CD4-positive, alpha-beta T cell treated with Interleukin-4 for 1 hour (primary cell): ENCODE measurements around the gene CCSER1.

Experiments used
- DNase-seq, 2 donors: peaks; one replicate each; pipeline ENCODE4 v3.0.0-alpha.2; 2020 to 2022

CCSER1 gene

DNA sequence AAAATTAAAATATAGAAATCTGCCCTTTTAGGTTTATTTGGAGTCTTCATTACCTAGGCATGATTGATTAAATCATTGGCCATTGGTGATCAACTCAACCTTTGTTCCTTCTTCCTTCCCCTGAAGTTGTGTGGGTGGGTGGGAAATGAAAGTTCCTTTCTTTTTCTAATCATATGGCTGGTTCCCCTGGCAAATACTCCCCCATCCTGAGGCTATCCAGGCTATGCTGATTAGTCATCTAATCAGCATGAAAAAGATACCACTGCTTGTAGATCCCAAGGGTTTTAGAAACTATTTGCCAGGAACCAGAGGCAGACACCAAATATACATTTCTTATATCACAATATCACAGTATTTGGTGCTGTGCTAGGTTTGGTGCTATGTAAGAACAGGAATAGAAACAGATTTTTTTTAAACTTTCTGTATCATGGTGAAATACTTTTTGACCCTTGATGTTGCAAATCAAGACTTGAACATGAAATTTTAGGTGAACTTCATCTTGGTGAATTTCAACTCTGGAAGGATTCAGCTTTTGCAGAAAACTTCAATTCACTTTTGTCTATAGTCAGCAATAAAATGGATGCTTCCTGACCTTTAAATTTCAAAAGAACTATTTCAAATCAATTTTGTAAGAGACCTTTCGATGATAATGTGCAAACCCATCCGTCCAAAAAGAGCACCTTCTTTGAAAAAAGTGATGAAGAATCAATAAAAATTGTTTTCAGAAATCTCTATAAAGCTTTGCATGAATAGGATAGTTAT lies 71.1 kb downstream of the CCSER1 start:
- DNase-seq: no peak

DNA sequence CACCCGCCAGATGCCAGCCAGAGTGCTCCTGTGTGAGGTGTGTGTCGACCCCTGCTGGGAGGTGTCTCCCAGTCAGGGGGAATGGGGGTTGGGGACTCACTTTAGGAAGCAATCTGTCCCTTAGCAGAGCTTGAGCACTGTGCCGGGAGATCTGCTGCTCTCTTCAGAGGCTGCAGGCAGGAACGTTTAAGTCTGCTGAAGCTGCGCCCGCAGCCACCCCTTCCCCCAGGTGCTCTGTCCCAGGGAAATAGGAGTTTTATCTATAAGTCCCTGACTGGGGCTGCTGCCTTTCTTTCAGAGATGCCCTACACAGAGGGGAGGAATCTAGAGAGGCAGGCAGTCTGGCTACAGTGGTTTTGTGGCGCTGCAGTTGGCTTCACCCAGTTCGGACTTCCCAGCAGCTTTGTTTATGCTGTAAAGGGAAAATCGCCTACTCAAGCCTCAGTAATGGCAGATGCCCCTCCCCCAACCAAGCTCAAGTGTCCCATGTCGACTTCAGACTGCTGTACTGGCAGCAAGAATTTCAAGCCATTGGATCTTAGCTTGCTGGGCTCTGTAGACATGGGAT lies 80.8 kb downstream of the CCSER1 start:
- DNase-seq: no peak

DNA sequence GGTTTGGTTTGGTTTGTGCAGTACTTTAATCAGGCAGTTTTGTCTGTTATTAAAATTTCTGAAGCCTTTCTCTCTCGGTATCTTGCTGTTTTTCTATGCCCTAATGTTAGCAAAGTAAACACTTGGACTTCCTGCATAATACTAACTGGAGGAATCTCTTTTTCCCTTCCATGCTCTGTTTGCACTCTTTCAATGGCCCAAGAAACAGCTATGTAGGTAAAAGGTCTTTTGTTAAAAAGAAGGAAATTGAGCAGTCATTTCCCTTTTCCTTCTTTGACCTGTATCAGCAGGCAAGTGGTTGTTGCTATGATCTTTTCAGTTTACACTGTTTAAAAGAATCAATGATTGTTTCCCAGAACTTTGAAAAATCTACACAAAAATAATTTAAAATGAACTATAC lies 82.7 kb downstream of the CCSER1 start:
- DNase-seq: no peak

DNA sequence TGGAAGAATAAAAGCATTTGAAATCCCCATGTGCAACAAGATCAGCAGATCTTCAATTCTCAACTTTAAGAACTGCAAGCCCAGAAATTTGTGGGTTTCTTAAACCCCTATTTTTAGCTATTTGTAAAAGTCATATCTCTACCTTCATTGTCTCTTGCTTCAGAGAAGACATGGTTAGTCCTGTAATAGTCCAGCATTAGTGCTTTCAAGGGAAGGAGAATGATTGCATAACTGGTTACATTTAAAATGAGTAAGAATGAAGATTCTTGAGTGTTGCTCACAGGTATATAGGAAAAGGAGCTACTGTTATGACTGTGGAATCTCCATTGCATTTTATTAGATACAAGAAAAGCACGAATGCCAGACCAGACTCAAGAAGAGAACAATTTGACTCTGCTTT lies 84.0 kb downstream of the CCSER1 start:
- no peak for DNase-seq

DNA sequence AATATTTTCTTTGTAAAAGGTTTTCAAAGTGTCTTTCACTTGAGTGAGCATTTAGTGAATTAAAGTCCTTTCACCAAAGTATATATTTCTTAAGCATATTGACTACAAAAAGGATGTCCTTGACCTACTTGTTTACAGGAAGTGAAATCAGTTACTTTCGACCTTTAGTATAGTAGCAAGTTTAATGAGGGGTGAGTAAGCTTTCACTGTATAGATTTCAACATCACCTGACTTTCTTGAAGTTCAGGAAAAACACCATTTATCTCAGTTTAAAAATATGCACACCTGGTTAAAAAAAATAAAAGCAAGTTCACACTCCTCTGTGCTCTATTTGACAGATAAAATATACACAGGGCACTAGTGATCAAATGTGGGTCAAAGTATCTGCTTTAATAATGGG lies 88.1 kb downstream of the CCSER1 start:
- DNase-seq: no peak

DNA sequence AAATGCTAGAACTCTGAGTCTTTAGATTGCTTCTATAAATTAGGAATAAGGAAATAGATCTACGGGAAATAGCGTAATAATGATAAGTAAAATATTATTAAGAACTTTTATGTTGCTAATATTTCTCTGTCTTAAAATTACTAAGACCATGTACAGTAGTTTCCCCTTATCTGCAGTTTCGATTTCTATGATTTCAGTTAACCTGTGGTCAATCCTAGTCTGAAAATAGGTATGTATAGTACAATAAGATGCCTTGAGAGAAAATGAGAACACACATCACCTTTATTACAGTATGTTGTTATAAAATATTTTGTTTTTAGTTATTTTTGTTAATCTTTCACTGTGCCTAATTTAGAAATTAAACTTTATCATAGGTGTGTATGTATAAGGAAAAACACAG lies 92.6 kb downstream of the CCSER1 start:
- DNase-seq: no peak

DNA sequence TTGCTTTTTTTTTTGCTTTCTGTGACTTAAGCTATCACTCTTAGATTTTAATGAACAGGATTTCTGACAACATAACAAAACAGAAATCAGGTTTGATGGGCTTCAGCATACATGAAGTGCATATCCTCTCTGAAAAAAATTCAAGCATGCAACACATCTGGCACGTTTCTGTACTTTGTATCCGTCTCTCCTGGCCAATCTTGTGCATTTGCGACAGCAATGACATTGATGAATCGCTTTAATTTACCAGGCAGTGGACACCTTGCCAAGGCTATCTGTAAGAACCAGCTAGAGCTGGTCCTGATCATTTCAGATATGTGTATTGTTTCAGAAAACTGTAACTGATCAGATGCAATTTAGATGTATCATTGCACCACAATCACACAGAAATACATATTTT lies 93.3 kb downstream of the CCSER1 start:
- no peak for DNase-seq

DNA sequence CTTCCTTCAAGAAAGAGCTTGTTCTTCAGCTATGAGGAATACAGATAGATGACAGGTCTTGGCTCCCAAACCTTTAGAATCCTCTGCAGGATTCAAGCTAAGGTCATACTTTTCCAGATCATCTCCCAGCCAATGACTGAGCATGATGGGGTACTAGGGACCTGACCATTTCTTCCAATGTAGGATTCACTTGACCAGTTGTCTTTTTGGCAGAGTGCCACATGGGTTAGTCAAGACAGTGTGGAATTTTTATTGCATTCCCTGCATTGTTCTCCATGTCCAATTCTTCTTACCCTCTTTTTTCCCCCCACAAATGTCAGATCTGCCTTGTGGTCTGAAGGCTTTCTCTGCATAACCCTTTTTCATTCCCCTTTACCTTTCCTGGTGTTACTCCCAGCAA lies 99.5 kb downstream of the CCSER1 start:
- no peak for DNase-seq

DNA sequence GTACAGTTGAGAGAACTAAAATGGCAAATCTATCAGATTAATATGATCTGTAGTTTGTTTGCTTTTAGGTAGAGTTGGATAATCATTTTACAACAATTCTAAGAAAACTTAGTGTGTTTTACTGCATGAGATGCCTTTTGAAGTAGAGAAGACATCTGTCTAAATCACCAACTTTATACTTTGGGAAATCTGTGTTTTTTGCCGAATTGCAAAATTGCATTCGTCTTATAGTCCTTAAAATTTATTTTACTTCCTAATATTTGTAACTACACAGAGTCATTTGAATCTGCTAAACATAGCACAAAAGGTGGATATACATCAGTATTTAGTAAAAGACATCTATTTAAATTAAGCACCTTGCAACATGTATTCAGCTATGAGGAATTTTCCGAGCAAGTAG lies 100.0 kb downstream of the CCSER1 start:
- no peak for DNase-seq

DNA sequence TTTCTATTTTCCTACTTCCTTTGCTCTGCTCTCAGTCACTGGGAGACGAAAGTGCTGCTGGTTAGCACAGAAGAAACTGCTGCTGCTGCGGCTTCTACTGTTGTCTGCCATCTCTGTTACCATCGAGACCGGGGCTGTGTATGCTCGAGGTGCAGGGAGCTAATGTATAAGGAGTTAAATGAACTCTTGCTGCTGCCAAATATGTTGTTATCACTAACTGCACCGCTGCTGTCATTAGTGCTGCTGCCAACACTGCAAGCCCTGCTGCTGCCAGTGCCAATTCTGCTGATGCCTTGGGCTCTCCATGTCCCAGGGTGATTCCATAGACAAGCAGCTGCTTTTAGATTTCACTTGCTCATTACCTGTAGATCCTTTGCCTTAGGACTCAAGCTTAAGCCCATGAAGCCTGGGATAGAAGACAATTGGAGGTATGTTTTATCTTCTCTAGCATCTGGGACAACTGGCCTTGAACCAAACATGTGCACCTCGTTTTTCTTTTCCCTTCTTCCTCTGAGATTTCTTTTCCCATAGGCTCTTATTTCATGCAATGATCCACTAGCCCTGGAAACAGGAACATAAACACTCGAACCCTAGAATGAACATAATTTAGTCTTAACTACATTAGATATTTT lies 107.8 kb downstream of the CCSER1 start:
- DNase-seq: no peak

DNA sequence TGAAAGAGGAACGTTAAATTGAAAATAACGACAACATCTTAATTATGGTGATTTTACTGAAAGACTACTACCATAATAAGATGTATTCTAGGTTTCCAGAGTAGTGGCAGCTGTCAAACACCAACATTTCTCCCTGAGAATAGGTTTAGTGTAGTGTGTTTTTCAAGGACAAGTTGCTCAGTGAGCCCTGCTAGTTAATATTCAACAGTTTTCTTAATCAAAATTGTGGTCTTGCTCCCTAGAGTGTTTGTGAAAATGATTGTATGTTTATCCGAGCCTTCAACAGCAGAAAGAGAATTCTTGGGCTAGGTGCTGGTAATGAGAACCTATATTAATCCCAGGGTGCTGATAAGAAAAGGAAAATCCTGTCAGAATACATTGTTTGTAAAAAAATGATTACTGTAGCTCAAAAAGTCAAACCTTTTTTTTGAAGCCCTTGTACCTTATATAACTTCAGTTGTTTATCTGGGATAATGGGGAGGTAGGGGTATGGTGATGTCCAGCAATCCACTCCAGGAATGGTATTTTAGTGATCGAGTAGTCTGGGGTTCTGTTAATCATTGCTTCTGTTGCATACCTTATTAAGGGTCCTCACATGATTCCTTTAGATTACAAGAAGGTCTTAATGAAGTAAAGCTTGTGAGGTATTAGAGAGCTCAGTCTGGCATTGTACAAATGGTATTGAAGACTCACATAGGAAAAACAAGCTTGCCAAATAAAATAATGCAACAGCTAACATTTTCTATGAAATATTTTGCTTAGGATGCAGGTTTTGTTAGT lies 110.7 kb downstream of the CCSER1 start:
- DNase-seq: no peak

DNA sequence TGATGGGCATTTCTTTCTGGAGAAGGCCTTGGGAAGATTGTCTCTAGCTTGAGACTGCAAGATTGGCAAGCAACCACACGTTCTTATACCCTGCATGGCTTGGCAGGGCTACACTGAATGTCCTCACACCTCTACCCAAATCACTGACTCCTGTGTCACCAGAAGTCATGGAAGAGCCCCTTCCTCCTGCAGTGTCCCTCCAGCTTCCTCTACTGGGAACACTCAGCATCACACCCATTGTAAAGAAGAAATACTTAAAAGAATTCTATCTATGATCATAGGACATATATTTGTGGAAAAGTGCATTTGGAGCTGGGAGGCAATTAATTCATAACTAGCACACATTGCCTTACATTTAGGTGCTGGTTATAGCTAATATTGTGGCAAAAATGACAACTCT lies 113.1 kb downstream of the CCSER1 start:
- DNase-seq: no peak

DNA sequence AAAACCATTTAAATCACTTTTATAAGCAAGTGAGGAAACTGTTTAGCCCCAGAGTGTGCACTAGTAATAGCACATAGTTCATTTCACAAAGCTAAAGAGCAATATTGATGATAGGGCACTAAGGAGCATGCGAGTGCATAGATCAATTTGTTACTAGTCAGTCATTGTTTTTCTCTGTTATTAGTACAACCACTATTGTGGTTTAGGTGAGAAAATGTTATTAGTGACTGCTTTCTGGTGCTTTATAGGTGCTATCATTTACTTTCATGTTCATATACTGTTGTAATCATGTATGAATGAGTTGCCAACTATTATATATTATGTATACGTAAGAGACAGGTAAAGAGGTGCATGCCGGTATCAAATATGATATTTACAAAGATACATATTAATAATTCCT lies 113.8 kb downstream of the CCSER1 start:
- no peak for DNase-seq

DNA sequence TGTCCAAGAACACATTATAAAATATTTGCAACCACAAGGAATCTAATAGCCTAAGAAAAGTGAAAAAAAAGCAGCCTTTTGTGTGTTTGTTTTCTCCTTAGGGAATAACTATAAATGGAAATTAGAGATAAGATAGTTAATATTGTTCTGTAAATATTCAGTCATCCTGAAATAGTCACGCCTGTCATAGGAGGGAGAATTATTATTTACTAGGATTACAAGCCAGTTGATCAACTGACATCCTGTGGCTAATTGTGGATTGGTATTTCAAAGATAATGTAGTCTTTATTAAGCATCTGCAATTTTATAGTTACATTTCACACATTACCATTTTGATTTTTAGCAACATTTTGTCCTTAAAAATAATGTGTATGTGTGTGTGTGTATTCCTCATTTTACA lies 118.6 kb downstream of the CCSER1 start:
- no peak for DNase-seq

DNA sequence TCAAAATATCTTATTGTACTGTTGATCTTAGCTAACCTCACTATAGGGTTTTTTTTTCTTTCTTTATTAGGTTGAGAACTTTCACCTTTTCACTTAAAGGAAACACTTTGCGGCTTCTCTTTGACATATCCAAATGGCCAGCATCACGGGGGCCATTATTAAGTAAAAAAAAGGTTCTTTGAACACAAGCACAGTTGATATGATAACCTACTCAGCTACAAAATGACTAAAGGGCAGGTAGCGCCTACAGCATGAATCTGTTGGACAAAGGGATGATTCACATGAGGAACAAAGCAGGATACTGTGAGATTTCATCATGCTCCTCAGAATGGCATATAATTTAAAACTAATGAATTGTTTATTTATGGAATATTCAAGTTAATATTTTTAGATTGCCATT lies 119.6 kb downstream of the CCSER1 start:
- no peak for DNase-seq

DNA sequence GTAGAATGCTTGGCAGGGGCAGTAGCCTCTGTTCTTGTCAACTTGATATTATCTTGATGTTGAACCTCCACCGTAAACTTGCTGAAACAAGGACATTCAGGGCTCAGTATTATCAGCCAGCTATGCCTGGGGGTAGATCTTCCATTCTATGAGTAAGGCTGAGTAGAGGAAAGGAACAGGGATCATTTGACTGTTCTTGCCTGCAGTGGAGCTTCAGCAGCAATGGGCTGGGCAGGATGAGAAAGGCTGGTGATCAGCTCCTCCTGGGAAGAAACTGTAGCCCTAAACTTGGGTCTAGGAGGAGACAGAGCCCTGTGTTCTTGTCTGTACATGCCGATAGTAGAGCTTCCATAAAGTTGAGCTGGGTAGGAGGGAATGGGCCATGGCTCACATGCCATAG lies 127.2 kb downstream of the CCSER1 start:
- no peak for DNase-seq

DNA sequence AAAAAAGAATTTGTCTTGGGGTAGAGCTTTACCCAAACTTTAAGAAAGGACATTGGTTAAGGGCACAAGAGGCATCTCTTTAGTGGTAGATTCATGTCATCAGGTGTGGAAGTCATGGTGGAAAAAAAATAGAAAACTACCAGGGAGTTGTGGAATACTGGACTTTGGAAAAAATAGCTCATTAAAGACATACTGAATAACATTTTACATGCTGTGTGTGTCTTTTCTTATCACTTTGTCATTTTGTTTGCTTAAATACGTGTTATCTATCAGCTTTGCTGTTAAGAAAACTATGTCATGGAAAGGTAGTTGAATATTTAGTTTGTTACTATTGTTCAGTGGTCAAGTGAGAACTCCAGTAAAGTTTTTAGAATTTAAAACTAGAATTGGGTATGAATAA lies 147.0 kb downstream of the CCSER1 start:
- no peak for DNase-seq

DNA sequence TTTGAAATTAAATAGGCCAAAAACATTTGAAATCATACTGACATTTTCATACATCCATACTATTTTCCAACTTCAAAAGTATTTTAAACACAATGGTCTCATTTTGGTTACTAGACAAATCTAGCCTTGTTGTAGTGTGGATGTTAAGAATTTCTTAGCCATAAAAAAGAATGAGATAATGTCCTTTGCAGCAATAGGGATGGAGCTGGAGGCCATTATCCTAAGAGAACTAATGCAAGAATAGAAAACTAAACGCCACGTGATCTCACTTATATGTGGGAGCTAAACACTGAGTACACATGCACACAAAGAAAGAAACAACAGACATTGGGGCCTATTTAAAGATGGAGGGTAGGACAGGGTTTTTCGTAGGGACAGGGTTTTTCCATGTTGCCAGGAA lies 153.8 kb downstream of the CCSER1 start:
- DNase-seq: no peak

DNA sequence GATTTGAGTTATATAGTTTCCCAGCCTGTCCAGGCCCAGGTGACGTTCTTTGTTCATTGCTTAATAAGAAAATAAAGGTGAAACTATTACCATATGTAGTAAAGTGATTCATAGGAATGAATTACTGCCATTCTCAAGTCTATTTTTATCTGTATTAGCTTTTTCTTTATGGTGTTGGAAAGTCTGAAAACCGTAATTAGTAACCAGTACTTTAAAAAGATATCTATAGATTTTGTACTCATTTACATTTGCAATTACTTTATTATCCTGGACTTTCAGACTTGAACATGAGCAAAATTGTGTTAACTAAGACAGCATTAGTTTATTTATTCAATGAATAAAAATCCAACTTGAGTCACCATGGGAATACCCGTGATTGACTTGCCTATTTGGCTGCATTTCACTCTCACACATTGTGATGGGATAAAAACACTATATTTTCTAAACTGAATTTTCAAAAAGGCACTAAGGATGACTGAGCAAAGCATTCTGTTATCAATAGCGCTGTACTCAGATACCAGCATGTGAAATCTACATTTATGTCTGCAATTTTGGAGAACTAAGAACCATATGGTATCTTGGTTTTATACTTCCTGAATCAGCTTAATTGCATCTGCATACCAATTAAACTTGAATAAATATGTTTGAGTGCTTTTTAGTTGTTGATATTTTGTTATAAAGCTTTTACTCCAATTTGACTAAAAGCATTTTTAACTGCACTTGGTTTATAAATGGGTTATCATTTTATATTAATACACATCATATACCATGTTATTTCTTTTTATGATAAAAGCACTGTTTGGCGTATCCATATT lies 154.6 kb downstream of the CCSER1 start:
- no peak for DNase-seq

DNA sequence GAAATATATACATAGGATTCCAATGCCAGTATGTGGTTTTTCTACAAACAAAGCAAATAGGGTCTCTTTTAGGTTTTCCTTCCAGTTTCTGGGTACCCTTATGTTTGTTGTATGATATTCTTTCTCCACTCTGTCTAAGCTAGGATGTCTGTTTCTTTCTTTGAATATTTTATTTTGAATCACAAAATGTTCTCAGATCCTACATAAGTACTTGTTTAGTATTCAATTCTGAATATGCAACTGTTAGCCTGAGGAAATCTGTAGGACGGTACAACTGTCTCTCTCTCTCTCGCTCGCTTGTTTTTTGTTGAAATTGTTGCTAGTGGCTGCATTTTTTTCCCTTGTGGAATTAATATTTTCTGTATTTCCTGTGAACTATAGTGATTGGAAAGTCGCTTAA lies 163.2 kb downstream of the CCSER1 start:
- no peak for DNase-seq

DNA sequence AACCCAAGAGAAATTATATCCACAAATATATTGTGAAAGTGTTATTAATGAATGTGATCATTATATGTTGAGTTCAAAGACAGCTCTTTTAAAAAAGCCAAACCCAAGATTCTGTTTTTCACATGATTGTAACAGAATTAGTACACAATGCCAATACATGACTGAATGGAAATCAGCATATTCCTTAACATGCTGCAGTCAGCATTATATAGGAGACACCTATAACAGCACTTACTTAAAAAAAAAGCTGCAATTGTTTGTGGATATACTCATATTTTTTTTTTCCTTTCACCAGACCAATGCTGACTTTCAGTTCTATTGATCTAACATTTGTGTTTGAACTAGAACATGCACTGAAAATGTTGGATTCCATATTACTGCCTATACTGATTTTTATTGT lies 165.2 kb downstream of the CCSER1 start:
- DNase-seq: no peak

DNA sequence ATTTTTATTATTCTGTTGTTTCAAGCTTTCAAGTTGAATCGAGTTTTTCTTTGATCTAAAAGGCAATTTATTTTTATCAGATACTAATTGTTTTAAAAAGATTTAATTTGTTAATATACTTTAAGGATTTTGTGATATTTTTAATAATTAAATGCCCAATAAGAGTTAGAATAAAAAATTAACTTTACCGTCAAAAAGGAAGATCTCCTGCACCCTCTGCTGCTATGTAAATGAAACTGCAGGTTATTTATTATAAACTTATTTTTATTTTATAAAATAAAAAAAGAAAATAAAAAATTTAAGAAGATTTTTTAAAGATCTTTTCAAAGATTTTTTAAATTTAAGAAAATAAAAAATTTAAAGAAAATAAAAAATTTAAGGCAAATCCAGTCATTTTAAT lies 166.1 kb downstream of the CCSER1 start:
- no peak for DNase-seq

DNA sequence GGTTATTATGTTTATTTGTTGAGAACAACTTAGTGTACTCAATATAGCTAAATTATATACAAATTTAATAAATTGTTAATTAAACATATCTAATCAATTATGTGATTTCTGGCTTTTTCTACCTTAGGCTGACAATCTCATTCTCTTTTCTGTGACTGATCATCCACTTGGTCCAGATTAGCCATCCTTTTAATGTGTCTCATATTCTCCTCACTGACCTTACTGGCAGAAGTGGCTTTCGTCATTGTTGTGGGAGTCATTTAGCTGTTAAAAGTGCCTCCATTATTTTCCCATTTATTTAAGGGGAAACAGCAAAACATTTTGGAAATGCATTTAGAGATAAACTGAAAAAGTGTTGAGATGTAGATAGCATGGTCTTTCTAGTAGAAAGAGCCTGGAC lies 172.2 kb downstream of the CCSER1 start:
- DNase-seq: no peak
